GM19239 (cell line): ENCODE measurements around the gene GTF2F2.

Experiments used
- DNase-seq: peaks from one replicate; pipeline ENCODE4 v3.0.0; 2011; ENCODE audit warnings: low spot score; ENCODE audit not compliant: insufficient read length
- FAIRE-seq: peaks from 2 replicates; lab custom pipeline; 2011; peaks lifted over from hg19 to GRCh38; lab: Jason Lieb, UNC

Gene GTF2F2

DNA sequence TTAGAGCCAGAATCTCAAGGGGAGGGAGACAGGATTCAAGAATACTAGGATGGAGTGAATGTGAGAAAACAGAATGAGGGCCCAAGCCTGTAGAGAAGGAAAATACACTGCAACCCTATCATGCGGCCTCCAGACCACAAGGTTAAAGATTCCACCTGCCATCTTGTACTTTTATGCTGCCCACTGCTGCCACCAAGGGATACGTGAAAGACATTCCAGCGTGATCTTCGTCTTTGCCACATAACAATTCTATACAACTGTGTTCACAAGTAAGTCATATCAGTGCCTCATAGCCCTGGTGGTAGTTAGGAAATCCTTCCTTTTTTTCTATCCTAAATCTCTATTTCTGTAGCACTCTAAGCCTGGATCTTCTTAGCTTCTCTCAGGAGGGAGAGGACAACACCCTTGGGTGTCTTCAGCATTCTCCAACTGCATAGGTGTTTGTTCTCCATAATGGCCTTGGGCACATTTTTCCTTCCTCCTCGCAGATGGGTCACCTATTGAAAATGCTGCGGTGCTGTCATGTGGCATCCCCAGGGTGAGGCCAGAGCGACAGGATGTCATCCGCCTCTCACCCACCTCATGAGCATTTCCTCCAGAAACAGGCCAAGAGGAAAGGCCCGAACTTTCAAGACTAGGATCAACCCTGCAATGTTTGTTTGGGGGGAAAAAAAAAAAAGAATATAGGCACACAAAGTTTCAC is 207.1 kb downstream of the GTF2F2 start:
- DNase-seq (no peak), FAIRE-seq (no peak)

- no peak for FAIRE-seq
- no peak for DNase-seq
Observed at GRCh38 chr13:45328661-45329111, 208.4 kb downstream of the GTF2F2 start.

GRCh38 chr13:45331123-45331619 is 210.9 kb downstream of the GTF2F2 start:
- FAIRE-seq, result no peak
- no peak for DNase-seq

GRCh38 chr13:45331692-45332035 is 211.4 kb downstream of the GTF2F2 start:
- no peak for FAIRE-seq
- no peak for DNase-seq

GRCh38 chr13:45332036-45332830 is 211.9 kb downstream of the GTF2F2 start:
- no peak for FAIRE-seq

DNA sequence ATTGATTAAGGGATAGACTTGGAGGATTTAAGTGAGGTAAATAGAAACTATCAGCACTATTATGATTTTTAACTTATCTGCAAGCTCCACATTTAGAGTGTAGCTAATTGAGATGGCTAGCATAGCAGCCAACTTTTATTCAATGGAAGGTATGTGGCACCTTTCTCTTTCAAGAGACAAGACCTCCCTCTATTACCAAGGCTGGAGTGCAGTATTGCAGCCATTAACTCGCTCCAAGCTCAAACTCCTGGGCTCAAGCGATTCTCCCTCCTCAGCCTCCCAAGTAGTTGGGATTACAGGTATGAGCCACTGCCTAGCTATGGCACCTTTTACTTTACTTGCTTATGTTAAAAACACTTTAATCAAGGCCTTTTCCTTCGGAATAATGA is 212.5 kb downstream of the GTF2F2 start:
- DNase-seq, result no peak
- FAIRE-seq, result no peak

More at GRCh38 chr13:45332036-45332830, 211.9 kb downstream of the GTF2F2 start:
- DNase-seq, result no peak

- DNase-seq (no peak), FAIRE-seq (no peak)
Observed at GRCh38 chr13:45333251-45333976, 213.1 kb downstream of the GTF2F2 start.
